ENCODE measurements around the gene VAC14. TPM values are rescaled to one million over a fixed set of nuclear protein-coding genes. Genes with fewer than 3 reads are reported as not detected.
A peak's percentile ranks its signal among the peaks of the same experiment; 100 is the strongest.

Gene VAC14
- total and polyA plus RNA-seq, 2 experiments from 2014 or later = 62.8 to 63.9 TPM

DNA sequence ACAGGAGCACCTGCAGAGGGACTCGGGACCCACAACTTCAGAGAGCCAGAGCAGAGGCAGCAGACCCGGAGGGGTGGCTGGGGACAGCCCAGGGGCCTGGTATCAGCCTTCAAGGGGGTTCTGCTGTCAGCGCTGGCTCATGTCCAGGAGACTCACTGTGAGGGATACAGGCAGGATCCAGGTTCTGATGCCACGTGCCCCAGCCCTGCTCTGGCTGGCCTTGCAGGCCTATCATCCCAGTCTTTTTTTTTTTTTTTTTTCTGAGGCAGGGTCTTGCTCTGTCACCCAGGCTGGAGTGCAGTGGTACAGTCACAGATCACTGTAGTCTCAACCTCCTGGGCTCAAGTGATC is 106.1 kb downstream of the VAC14 start:
- peak overlapping the region; percentile 99 for H3K27ac ChIP-seq

DNA sequence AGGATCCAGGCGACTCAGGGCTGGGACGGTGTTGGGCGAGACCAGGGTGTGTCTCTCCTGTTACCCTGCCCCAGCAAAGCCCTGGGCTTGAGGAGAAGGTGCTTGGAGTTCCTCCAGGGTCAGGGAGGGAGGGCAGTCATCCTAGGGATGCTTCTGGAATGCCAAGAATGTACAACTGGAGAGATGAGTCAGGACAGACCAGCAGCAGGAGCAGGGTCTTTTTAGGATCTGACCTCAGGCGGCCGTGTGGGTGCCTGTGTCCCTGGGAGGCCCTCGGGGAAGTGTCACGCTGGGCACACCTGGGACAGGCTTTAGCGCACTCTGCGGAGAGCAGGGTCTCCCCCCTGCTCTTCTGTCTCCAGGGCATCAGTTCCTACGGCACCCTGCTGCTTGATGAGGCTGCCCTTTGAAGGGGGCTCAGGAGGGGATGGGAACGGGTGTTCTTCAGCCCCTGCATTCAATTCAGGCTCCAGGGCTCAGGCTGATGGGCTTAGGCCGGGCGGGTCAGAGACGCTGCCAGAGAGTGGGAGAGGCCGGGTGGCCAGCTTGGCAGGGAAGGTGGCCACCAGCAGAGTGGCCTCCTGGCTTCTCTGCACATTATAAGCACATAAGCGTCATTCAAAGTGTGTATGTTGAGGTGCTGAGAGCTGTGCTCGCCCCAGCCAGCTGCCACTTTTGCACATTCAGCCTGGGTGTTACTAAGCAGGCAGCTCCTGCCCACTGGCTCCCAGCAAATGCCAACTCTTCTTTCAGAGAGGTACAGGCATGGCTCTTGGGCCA is 106.7 kb downstream of the VAC14 start:
- H3K27ac ChIP-seq = peak overlapping the region; percentile 99

More for the DNA sequence above, 106.1 kb downstream of the VAC14 start:
- peaks cover 85% of the 10 kb centered on the region for H3K4me1 ChIP-seq (ENCODE audit: low read depth)
- TF ChIP-seq, protein P1, sequence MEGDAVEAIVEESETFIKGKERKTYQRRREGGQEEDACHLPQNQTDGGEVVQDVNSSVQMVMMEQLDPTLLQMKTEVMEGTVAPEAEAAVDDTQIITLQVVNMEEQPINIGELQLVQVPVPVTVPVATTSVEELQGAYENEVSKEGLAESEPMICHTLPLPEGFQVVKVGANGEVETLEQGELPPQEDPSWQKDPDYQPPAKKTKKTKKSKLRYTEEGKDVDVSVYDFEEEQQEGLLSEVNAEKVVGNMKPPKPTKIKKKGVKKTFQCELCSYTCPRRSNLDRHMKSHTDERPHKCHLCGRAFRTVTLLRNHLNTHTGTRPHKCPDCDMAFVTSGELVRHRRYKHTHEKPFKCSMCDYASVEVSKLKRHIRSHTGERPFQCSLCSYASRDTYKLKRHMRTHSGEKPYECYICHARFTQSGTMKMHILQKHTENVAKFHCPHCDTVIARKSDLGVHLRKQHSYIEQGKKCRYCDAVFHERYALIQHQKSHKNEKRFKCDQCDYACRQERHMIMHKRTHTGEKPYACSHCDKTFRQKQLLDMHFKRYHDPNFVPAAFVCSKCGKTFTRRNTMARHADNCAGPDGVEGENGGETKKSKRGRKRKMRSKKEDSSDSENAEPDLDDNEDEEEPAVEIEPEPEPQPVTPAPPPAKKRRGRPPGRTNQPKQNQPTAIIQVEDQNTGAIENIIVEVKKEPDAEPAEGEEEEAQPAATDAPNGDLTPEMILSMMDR (IDR thresholded peaks at IDR 0.05; ENCODE audit: low read depth, low read length) = no peak
- no peak for DNase-seq (ENCODE audit: low read depth in 1 of 2, low spot score in 1 of 2)
- no peak overlapping the region for H3K4me3 ChIP-seq
- no peaks in the 10 kb centered on the region for H3K9me3 ChIP-seq (ENCODE audit: low read depth)
- no peaks in the 10 kb centered on the region for H3K27me3 ChIP-seq
- no peaks in the 10 kb centered on the region for H3K36me3 ChIP-seq

DNA sequence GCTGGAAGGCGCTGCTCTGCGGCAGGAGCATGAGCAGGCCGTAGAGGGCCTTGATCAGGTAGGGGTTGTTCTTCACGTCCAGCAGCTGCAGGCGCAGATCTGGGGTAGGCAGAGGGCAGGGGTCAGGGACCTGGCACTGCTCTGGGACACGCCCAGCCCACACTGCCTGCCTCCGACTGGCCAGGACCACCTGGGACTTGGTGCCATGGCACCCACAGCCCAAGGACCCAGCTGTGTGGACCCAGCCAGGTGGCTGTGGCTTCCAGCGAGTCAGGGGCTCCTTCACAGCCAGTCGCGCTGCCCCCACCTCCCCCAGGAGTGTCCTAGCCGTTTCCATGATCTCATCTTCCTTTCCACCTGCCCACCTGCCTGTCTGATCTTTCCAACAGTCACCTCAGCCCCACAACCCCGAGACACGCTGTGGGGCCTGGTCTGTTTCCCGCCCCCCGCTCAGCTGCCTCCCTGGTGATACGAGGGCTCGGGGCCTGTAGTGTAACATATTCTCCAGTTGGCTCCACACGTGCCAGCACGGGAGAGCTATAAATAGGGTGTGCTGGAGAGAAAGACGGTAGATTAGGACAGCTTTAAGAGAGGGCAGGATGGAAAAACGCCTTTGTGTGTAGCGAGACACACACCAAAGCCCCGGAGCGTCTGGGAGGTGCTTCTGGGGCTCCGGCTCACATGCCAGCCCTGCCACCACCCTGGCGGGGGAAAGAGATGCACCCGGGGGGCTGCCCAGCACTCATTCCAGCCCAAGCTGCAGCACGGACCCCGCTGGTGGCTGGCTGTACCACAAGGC is 107.9 kb downstream of the VAC14 start:
- TF ChIP-seq, protein P1 (IDR thresholded peaks at IDR 0.05; ENCODE audit: low read depth, low read length) = no peak
- Histone ChIP-seq H3K9me3 (ENCODE audit: low read depth) (no peaks in the 10 kb centered on the region), H3K4me3 (no peak overlapping the region), H3K27me3 (no peaks in the 10 kb centered on the region), H3K4me1 (ENCODE audit: low read depth) (peaks cover 88% of the 10 kb centered on the region), H3K36me3 (no peaks in the 10 kb centered on the region), H3K27ac (peak overlapping the region; percentile 99)
- peak in 1 of 2 donors; percentile 87 for DNase-seq (ENCODE audit: low read depth in 1 of 2, low spot score in 1 of 2)

More for the DNA sequence above, 106.7 kb downstream of the VAC14 start:
- Histone ChIP-seq H3K4me1 (ENCODE audit: low read depth) (peaks cover 88% of the 10 kb centered on the region), H3K36me3 (no peaks in the 10 kb centered on the region), H3K27me3 (no peaks in the 10 kb centered on the region), H3K9me3 (ENCODE audit: low read depth) (no peaks in the 10 kb centered on the region), H3K4me3 (no peak overlapping the region)
- TF ChIP-seq, protein P1 (IDR thresholded peaks at IDR 0.05; ENCODE audit: low read depth, low read length) = no peak
- peak in 1 of 2 donors; percentile 84 for DNase-seq (ENCODE audit: low read depth in 1 of 2, low spot score in 1 of 2)

GRCh38 chr16:70692130-70692872 is 108.7 kb downstream of the VAC14 start:
- H3K4me3 ChIP-seq = no peak overlapping the region
- H3K27ac ChIP-seq = peak overlapping the region; percentile 99
- no peaks in the 10 kb centered on the region for H3K36me3 ChIP-seq
- H3K27me3 ChIP-seq = no peaks in the 10 kb centered on the region
- H3K4me1 ChIP-seq (ENCODE audit: low read depth) = peaks cover 88% of the 10 kb centered on the region
- H3K9me3 ChIP-seq (ENCODE audit: low read depth) = no peaks in the 10 kb centered on the region
- DNase-seq (ENCODE audit: low read depth in 1 of 2, low spot score in 1 of 2) = no peak
- TF ChIP-seq, protein P1 (IDR thresholded peaks at IDR 0.05; ENCODE audit: low read depth, low read length) = no peak

Measured in cardiac muscle cell (in vitro differentiated cells and primary cell).